ENCODE data around the gene ARHGAP22.

ARHGAP22 gene

GRCh38 chr10:48414778-48415177 lies 190.1 kb downstream of the ARHGAP22 start:
- no peak overlapping the region for H3K27ac ChIP-seq
- TF ChIP-seq CTCF (IDR thresholded peaks at IDR 0.05), result no peak
- no peak for TF ChIP-seq ZFX (IDR thresholded peaks at IDR 0.05; ENCODE audit: borderline replicate concordance)

- TF ChIP-seq ZFX (IDR thresholded peaks at IDR 0.05; ENCODE audit: borderline replicate concordance) (no peak), CTCF (IDR thresholded peaks at IDR 0.05) (no peak)
- no peak overlapping the region for H3K27ac ChIP-seq
Measured at GRCh38 chr10:48414160-48414559, 190.7 kb downstream of the ARHGAP22 start.

GRCh38 chr10:48412933-48413332 lies 191.9 kb downstream of the ARHGAP22 start:
- TF ChIP-seq ZFX (IDR thresholded peaks at IDR 0.05; ENCODE audit: borderline replicate concordance), result no peak
- no peak for TF ChIP-seq CTCF (IDR thresholded peaks at IDR 0.05)
- H3K27ac ChIP-seq, result no peak overlapping the region

- H3K27ac ChIP-seq, result no peak overlapping the region
- TF ChIP-seq CTCF (IDR thresholded peaks at IDR 0.05) (no peak), ZFX (IDR thresholded peaks at IDR 0.05; ENCODE audit: borderline replicate concordance) (no peak)
Measured at GRCh38 chr10:48412081-48412480, 192.8 kb downstream of the ARHGAP22 start.

- H3K27ac ChIP-seq, result no peak overlapping the region
- no peak for TF ChIP-seq ZFX (IDR thresholded peaks at IDR 0.05; ENCODE audit: borderline replicate concordance)
- TF ChIP-seq CTCF (IDR thresholded peaks at IDR 0.05), result no peak
Measured at GRCh38 chr10:48411510-48411909, 193.4 kb downstream of the ARHGAP22 start.

GRCh38 chr10:48410503-48410902 lies 194.4 kb downstream of the ARHGAP22 start:
- TF ChIP-seq ZFX (IDR thresholded peaks at IDR 0.05; ENCODE audit: borderline replicate concordance) (no peak), CTCF (IDR thresholded peaks at IDR 0.05) (no peak)

GRCh38 chr10:48406658-48407057 lies 198.2 kb downstream of the ARHGAP22 start:
- TF ChIP-seq CTCF (IDR thresholded peaks at IDR 0.05) (no peak), ZFX (IDR thresholded peaks at IDR 0.05; ENCODE audit: borderline replicate concordance) (no peak)
- H3K27ac ChIP-seq, result no peak overlapping the region

More at GRCh38 chr10:48410503-48410902, 194.4 kb downstream of the ARHGAP22 start:
- no peak overlapping the region for H3K27ac ChIP-seq
